ENCODE results near the gene LAMTOR3.
"Not testable (repeated sequence)": the region's sequence is repeated elsewhere in the genome, so short reads cannot be mapped to it uniquely, and the experiment has no call there.

LAMTOR3 gene

DNA sequence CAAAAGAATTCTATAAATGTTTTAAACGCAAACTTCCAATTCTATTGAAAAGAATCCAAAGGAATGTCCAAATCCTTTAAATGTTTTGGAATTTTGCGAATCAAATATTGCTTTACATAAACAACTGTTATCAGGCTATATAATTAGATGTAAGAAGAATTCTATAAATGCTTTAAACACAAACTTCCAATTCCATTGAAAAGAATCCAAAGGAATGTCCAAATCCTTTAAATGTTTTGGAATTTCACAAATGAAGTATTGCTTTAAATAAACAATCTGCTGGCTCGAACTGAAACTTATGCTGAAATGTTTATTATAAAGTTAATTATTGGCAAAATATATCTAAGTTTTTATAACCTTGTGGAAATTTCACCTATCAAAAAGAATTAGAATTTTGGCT is 61.5 kb downstream of the LAMTOR3 start:
- no peak for DNase-seq (ENCODE audit: insufficient read length, low spot score)
- peak; percentile 44 for FAIRE-seq

GRCh38 chr4:99832321-99832720 is 61.9 kb downstream of the LAMTOR3 start:
- FAIRE-seq (no peak), DNase-seq (ENCODE audit: insufficient read length, low spot score) (no peak)

GRCh38 chr4:99830051-99830450 is 64.2 kb downstream of the LAMTOR3 start:
- DNase-seq (ENCODE audit: insufficient read length, low spot score); FAIRE-seq: not testable (repeated sequence)

DNA sequence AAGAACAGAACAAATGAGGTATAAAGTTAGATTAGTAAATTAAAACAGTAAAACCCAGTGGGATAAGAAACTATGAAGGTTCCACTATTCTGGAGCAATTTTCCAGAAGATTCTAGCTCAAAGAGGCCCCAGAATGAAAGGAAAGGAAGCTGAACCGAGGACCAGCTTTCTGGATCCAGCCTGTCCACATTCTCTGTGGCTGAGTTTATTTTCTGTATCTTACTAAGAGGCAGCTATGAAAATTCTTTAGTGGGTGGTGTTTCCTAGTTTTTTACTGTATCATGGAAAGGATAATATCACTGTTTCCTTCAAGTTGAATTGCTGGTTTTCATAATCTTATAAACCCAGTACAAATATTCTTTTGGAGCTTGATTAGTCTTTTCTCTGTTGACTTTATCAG is 65.8 kb downstream of the LAMTOR3 start:
- no peak for FAIRE-seq
- no peak for DNase-seq (ENCODE audit: insufficient read length, low spot score)
